GM19463 (cell line): ENCODE data around the gene BCL2.
A peak's percentile ranks its signal among the peaks of the same experiment; 100 is the strongest.
"Not testable (repeated sequence)": the region's sequence is repeated elsewhere in the genome, so short reads cannot be mapped to it uniquely, and the experiment has no call there.

ENCODE experiments used
- ATAC-seq: cut with Tn5 transposase; IDR thresholded peaks from one replicate; pipeline ENCODE4 v1.9.1; 2021; ENCODE audit warnings: mild to moderate bottlenecking, moderate library complexity; ENCODE audit not compliant: unreplicated experiment

Gene BCL2

GRCh38 chr18:63236921-63237846, 82.4 kb downstream of the BCL2 start:
- no peak for ATAC-seq

GRCh38 chr18:63236406-63236805, 83.2 kb downstream of the BCL2 start:
- no peak for ATAC-seq

GRCh38 chr18:63235920-63236319, 83.6 kb downstream of the BCL2 start:
- ATAC-seq, result not testable (repeated sequence)

GRCh38 chr18:63234841-63235240, 84.7 kb downstream of the BCL2 start:
- no peak for ATAC-seq

GRCh38 chr18:63234432-63234831, 85.1 kb downstream of the BCL2 start:
- ATAC-seq, result no peak

- no peak for ATAC-seq
Measured at GRCh38 chr18:63233334-63233733, 86.2 kb downstream of the BCL2 start.

- ATAC-seq, result no peak
Measured at GRCh38 chr18:63232826-63233225, 86.7 kb downstream of the BCL2 start.

- ATAC-seq, result no peak
Measured at GRCh38 chr18:63229971-63230370, 89.6 kb downstream of the BCL2 start.

- ATAC-seq, result no peak
Measured at GRCh38 chr18:63225434-63225833, 94.1 kb downstream of the BCL2 start.

GRCh38 chr18:63224630-63225029, 94.9 kb downstream of the BCL2 start:
- peak; percentile 75 for ATAC-seq

GRCh38 chr18:63223837-63224236, 95.7 kb downstream of the BCL2 start:
- ATAC-seq, result no peak

- ATAC-seq, result no peak
Measured at GRCh38 chr18:63220903-63221302, 98.7 kb downstream of the BCL2 start.

- no peak for ATAC-seq
Measured at GRCh38 chr18:63218472-63218871, 101.1 kb downstream of the BCL2 start.

GRCh38 chr18:63216516-63217311, 102.9 kb downstream of the BCL2 start:
- ATAC-seq, result peak; percentile 52

- no peak for ATAC-seq
Measured at GRCh38 chr18:63213936-63214671, 105.5 kb downstream of the BCL2 start.

- ATAC-seq, result no peak
Measured at GRCh38 chr18:63213331-63213900, 106.2 kb downstream of the BCL2 start.

- ATAC-seq, result no peak
Measured at GRCh38 chr18:63210521-63210920, 109.0 kb downstream of the BCL2 start.

GRCh38 chr18:63208676-63209075, 110.9 kb downstream of the BCL2 start:
- no peak for ATAC-seq

- no peak for ATAC-seq
Measured at GRCh38 chr18:63207835-63208234, 111.7 kb downstream of the BCL2 start.

- peak; percentile 25 for ATAC-seq
Measured at GRCh38 chr18:63207143-63207790, 112.3 kb downstream of the BCL2 start.
